Gastrocnemius medialis (tissue), 4 donors: ENCODE results near the gene TOMM7.

ENCODE experiments used
- CTCF ChIP-seq, 5 experiments: fragments of 450-650 bp in 3 of 5; fragments of 200-600 bp in 2 of 5; sonication (generic) in 2 of 5; IDR thresholded peaks in 4 of 5; conservative IDR thresholded peaks in 1 of 5; 1 replicate in 4 of 5; 2 replicates in 1 of 5; pipeline ENCODE4 v1.5.1; 2016 to 2019; ENCODE audit warnings: antibody characterized with exemption in 5 of 5, mild to moderate bottlenecking in 3 of 5, moderate library complexity in 3 of 5
- POLR2A ChIP-seq, 2 donors: fragments of 450-650 bp; IDR thresholded peaks; one replicate each; pipeline ENCODE4 v1.6.1; 2017; ENCODE audit warnings: antibody characterized with exemption in 2 of 2, mild to moderate bottlenecking in 2 of 2, moderate library complexity in 2 of 2

- no peak for TF ChIP-seq CTCF (IDR thresholded peaks at IDR 0.05 in 4 of 5, conservative IDR thresholded peaks at IDR 0.05 in 1 of 5)
- TF ChIP-seq POLR2A (IDR thresholded peaks at IDR 0.05), result no peak
These were observed 11.8 kb downstream of the TOMM7 start for GRCh38 chr7:22810843-22811242.
